IMR-90 (cell line): ENCODE results near the gene ZSCAN29. TPM values are rescaled to one million over a fixed set of nuclear protein-coding genes. Genes with fewer than 3 reads are reported as not detected.

Source experiments
- ATAC-seq: fragments of 200-7000 bp; cut with Tn5 transposase; 2 replicates; pipeline ENCODE4 v1.9.1; 2020; ENCODE audit warnings: low read depth, mild to moderate bottlenecking, moderate library complexity
- BruUV-seq: library from RNA; stranded (reverse); fragments of 400-500 nt; replicated peaks from 2 replicates; lab custom pipeline; 2021; lab: Mats Ljungman, UMichigan
- CTCF ChIA-PET: fragments of 300-600 bp; formaldehyde crosslinking; extraction: SDS; loops from one replicate; lab custom pipeline; 2021; ENCODE audit warnings: antibody characterized with exemption; lab: Yijun Ruan, JAX
- POLR2A ChIA-PET: fragments of 300-600 bp; sonication (Branson Sonifier 250); formaldehyde crosslinking; loops from one replicate; lab custom pipeline; 2022; ENCODE audit warnings: antibody characterized with exemption; ENCODE audit not compliant: unreplicated experiment; lab: Charles Lee
- DNase-seq: peaks from one replicate; pipeline ENCODE4 v3.0.0; 2013
- H2AFZ ChIP-seq: replicated peaks from 2 replicates; pipeline ENCODE3; 2013; ENCODE audit warnings: low read length, mild to moderate bottlenecking; ENCODE audit not compliant: poor library complexity
- H2AK5ac ChIP-seq: 2 replicates; pipeline ENCODE4 v1.6.1; 2013; ENCODE audit warnings: low read depth, low read length, inconsistent platforms
- H2AK9ac ChIP-seq: replicated peaks from 2 replicates; pipeline ENCODE3; 2013; ENCODE audit warnings: mild to moderate bottlenecking, low read depth, low read length, moderate library complexity; ENCODE audit not compliant: poor library complexity
- H2BK120ac ChIP-seq: 2 replicates; pipeline ENCODE4 v1.6.1; 2013; ENCODE audit warnings: low read depth, low read length, inconsistent platforms
- H2BK15ac ChIP-seq: 3 replicates; pipeline ENCODE4 v1.6.1; 2013; ENCODE audit warnings: low read depth, low read length, inconsistent platforms
- H2BK20ac ChIP-seq: 2 replicates; pipeline ENCODE4 v1.6.1; 2013; ENCODE audit warnings: low read depth, mild to moderate bottlenecking, inconsistent platforms, low read length, moderate library complexity
- H2BK5ac ChIP-seq: 2 replicates; pipeline ENCODE4 v1.6.1; 2013; ENCODE audit warnings: mild to moderate bottlenecking, low read depth, low read length, inconsistent platforms; ENCODE audit not compliant: poor library complexity, severe bottlenecking
- H3K14ac ChIP-seq: replicated peaks from 2 replicates; pipeline ENCODE4 v1.6.1; 2013; ENCODE audit warnings: low read depth, low read length, inconsistent platforms
- H3K18ac ChIP-seq: 2 replicates; pipeline ENCODE4 v1.6.1; 2013; ENCODE audit warnings: low read depth, low read length, control low read depth
- H3K23ac ChIP-seq: 2 replicates; pipeline ENCODE4 v1.6.1; 2013; ENCODE audit warnings: low read depth, low read length, inconsistent platforms
- H3K27ac ChIP-seq: 2 replicates; pipeline ENCODE4 v1.5.1; 2013; ENCODE audit warnings: mild to moderate bottlenecking, control low read depth, low read length; ENCODE audit not compliant: insufficient read depth
- H3K27me3 ChIP-seq: 2 replicates; pipeline ENCODE4 v1.6.1; 2013; ENCODE audit warnings: low read length; ENCODE audit not compliant: control insufficient read depth, insufficient read depth
- H3K36me3 ChIP-seq: 2 replicates; pipeline ENCODE4 v1.6.1; 2013; ENCODE audit warnings: low read length, mixed read lengths; ENCODE audit not compliant: control insufficient read depth, insufficient read depth
- H3K4ac ChIP-seq: 2 replicates; pipeline ENCODE4 v1.6.1; 2013; ENCODE audit warnings: low read depth, low read length, inconsistent platforms
- H3K4me1 ChIP-seq: 2 replicates; pipeline ENCODE4 v1.6.1; 2013; ENCODE audit warnings: low read length, mixed read lengths; ENCODE audit not compliant: control insufficient read depth, insufficient read depth
- H3K4me2 ChIP-seq: 2 replicates; pipeline ENCODE4 v1.6.1; 2013; ENCODE audit warnings: low read depth, mild to moderate bottlenecking, control low read depth, low read length, moderate library complexity
- H3K4me3 ChIP-seq: 2 replicates; pipeline ENCODE4 v1.5.1; 2013; ENCODE audit warnings: low read depth, mild to moderate bottlenecking, control low read depth, low read length, moderate library complexity; ENCODE audit not compliant: insufficient read depth
- H3K56ac ChIP-seq: 2 replicates; pipeline ENCODE4 v1.6.1; 2013; ENCODE audit warnings: low read length, inconsistent platforms; ENCODE audit not compliant: insufficient read depth; ENCODE audit errors: extremely low read depth
- H3K79me1 ChIP-seq, 2 experiments: 2 replicates each; pipeline ENCODE4 v1.6.1; 2013; ENCODE audit warnings: low read length in 2 of 2, inconsistent platforms in 1 of 2, low read depth in 1 of 2
- H3K9ac ChIP-seq: 2 replicates; pipeline ENCODE4 v1.6.1; 2013; ENCODE audit warnings: low read depth, low read length, control low read depth
- H3K9me1 ChIP-seq: 2 replicates; pipeline ENCODE4 v1.6.1; 2013; ENCODE audit warnings: low read length, inconsistent platforms; ENCODE audit not compliant: insufficient read depth
- H3K9me3 ChIP-seq: 2 replicates; pipeline ENCODE4 v1.6.1; 2013; ENCODE audit warnings: low read length; ENCODE audit not compliant: control insufficient read depth, insufficient read depth
- H4K20me1 ChIP-seq: 2 replicates; pipeline ENCODE4 v1.6.1; 2013; ENCODE audit warnings: low read length, inconsistent platforms; ENCODE audit not compliant: insufficient read depth
- H4K5ac ChIP-seq: 2 replicates; pipeline ENCODE4 v1.6.1; 2013; ENCODE audit warnings: mild to moderate bottlenecking, low read depth, low read length, control low read depth
- H4K8ac ChIP-seq, 2 experiments: 2 replicates each; pipeline ENCODE4 v1.6.1; 2013; ENCODE audit warnings: low read depth in 2 of 2, low read length in 2 of 2, control low read depth in 1 of 2, inconsistent platforms in 1 of 2
- H4K91ac ChIP-seq: 2 replicates; pipeline ENCODE4 v1.6.1; 2013; ENCODE audit warnings: low read depth, low read length, inconsistent platforms; ENCODE audit not compliant: insufficient read depth
- BHLHE40 ChIP-seq: fragments of 150-350 bp; IDR thresholded peaks from 2 replicates; pipeline ENCODE4 v1.6.1; 2016; ENCODE audit warnings: mild to moderate bottlenecking, low read depth, low read length
- CEBPB ChIP-seq: IDR thresholded peaks from 2 replicates; pipeline ENCODE4 v1.6.1; 2012; ENCODE audit warnings: low read depth, low read length, improper control_type of control experiment
- CHD1 ChIP-seq: IDR thresholded peaks from 2 replicates; pipeline ENCODE4 v1.6.1; 2012; ENCODE audit warnings: low read depth, low read length, improper control_type of control experiment
- FOS ChIP-seq: fragments of 150-350 bp; IDR thresholded peaks from 2 replicates; pipeline ENCODE4 v1.6.1; 2016; ENCODE audit warnings: low read depth, low read length
- MAFK ChIP-seq: IDR thresholded peaks from 2 replicates; pipeline ENCODE4 v1.6.1; 2012; ENCODE audit warnings: low read depth, low read length, improper control_type of control experiment
- MAZ ChIP-seq: IDR thresholded peaks from 2 replicates; pipeline ENCODE4 v1.6.1; 2012; ENCODE audit warnings: low read depth, mild to moderate bottlenecking, low read length, improper control_type of control experiment, moderate library complexity, borderline replicate concordance
- MXI1 ChIP-seq: IDR thresholded peaks from 2 replicates; pipeline ENCODE4 v1.6.1; 2012; ENCODE audit warnings: low read depth, mild to moderate bottlenecking, low read length, moderate library complexity, borderline replicate concordance
- NFE2L2 ChIP-seq: fragments of 150-350 bp; IDR thresholded peaks from 2 replicates; pipeline ENCODE4 v1.6.1; 2016; ENCODE audit warnings: low read depth, mild to moderate bottlenecking, low read length
- POLR2A ChIP-seq: IDR thresholded peaks from 2 replicates; pipeline ENCODE4 v1.6.1; 2012; ENCODE audit warnings: mild to moderate bottlenecking, low read depth, low read length
- RAD21 ChIP-seq: IDR thresholded peaks from 2 replicates; pipeline ENCODE4 v1.6.1; 2012; ENCODE audit warnings: low read length, improper control_type of control experiment
- RCOR1 ChIP-seq: IDR thresholded peaks from 2 replicates; pipeline ENCODE4 v1.6.1; 2012; ENCODE audit warnings: mild to moderate bottlenecking, low read length, improper control_type of control experiment; ENCODE audit not compliant: insufficient replicate concordance
- RFX5 ChIP-seq: IDR thresholded peaks from 2 replicates; pipeline ENCODE4 v1.8.0; 2012; ENCODE audit warnings: low read depth, mild to moderate bottlenecking, low read length, moderate library complexity
- SMC3 ChIP-seq: fragments of 150-350 bp; IDR thresholded peaks from 2 replicates; pipeline ENCODE4 v1.6.1; 2016; ENCODE audit warnings: low read depth, mild to moderate bottlenecking, antibody characterized with exemption, low read length, moderate library complexity
- WGBS, 2 experiments: methylation state at CpG; one replicate each; pipeline versions ENCODE4 v1.1.5 to v1.1.7; 2013; ENCODE audit warnings: missing lambda C conversion rate in 2 of 2; ENCODE audit not compliant: insufficient read length in 1 of 2; ENCODE audit errors: extremely low coverage in 2 of 2; 5-methylcytosine and 5-hydroxymethylcytosine counted together
- dilution Hi-C: fragments of 300-500 bp; cut with HindIII; formaldehyde crosslinking; loops from one replicate; pipeline ENCODE4 v1.14.3; 2018; ENCODE audit warnings: low sequenced_read_pairs; ENCODE audit not compliant: unreplicated experiment
- in situ Hi-C: fragments of 300-500 bp; cut with MboI; formaldehyde crosslinking; loops from 3 replicates; pipeline ENCODE4 v1.14.3; 2019; ENCODE audit warnings: low sequenced_read_pairs, inconsistent platforms, mixed read lengths
- intact Hi-C: fragments of 100-400 bp; cut with micrococcal nuclease; formaldehyde crosslinking; loops from 2 replicates; pipeline ENCODE4 v1.10.0; 2022
- polyA plus RNA-seq, 3 experiments: library from polyadenylated mRNA; depleted of rRNA; stranded (reverse); fragments of >200 nt; gene quantifications; 2 replicates each; pipeline ENCODE4 v1.2.3, GENCODE V29; 2012; ENCODE audit warnings: low replicate concordance in 1 of 3
- total RNA-seq: library from RNA; depleted of rRNA; stranded (reverse); fragments of >200 nt; gene quantifications from 2 replicates; pipeline ENCODE4 v1.2.3, GENCODE V29; 2012
- TF ChIP-seq, protein P1 (sequence below): fragments of 150-350 bp; IDR thresholded peaks from 2 replicates; pipeline ENCODE4 v1.6.1; 2016; ENCODE audit warnings: low read depth, mild to moderate bottlenecking, low read length, moderate library complexity, borderline replicate concordance
- TF ChIP-seq, protein P2 (sequence below): conservative IDR thresholded peaks from 2 replicates; pipeline ENCODE4 v1.5.1; 2012; ENCODE audit warnings: mild to moderate bottlenecking, low read depth, low read length, improper control_type of control experiment
- TF ChIP-seq, protein P3 (sequence below): fragments of 150-350 bp; IDR thresholded peaks from 2 replicates; pipeline ENCODE4 v1.6.1; 2017; ENCODE audit warnings: mild to moderate bottlenecking, antibody characterized with exemption, low read length, low read depth

The ZSCAN29 gene
- total and polyA plus RNA-seq, 2 of the 4 experiments (the other 2 are of a cell fraction) = 6.8 to 8.6 TPM

DNA sequence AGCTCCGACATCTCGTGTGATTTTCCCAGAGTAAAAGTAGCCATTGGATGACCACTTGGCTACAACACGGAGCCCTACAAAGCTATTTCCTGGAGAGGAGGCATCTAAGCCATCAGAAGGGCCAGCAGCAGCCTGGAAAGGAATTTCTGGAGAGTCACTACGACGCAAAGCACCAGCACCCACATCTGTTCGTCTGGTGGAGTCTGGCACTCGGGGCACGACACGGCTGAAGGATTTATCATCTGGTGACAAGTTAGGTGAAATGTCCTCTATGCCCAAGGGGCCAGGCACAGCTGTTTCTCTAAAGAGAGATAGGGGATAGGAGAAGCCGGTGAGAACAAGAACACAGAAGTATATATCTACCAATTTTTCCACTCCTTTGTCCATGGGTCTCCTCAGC, 49.6 kb upstream of the ZSCAN29 start:
- Histone ChIP-seq H2AFZ (no peak overlapping the region), H3K27ac (no peak overlapping the region), H3K4me3 (no peak overlapping the region), H4K5ac (no peak overlapping the region), H3K4ac (no peak overlapping the region), H2BK15ac (no peak overlapping the region), H3K23ac (no peak overlapping the region), H2BK20ac (no peak overlapping the region), H4K20me1 (0 out of 2 replicates have a peak, but pooled peaks cover 6% of the 10 kb centered on the region), H2BK5ac (no peak overlapping the region), H3K18ac (no peak overlapping the region), H3K27me3 (no peaks in the 10 kb centered on the region), H2AK5ac (no peak overlapping the region), H3K4me2 (no peak overlapping the region), H4K8ac (no peak overlapping the region), H3K14ac (no peak overlapping the region), H3K36me3 (peaks cover 39% of the 10 kb centered on the region), H3K4me1 (no peaks in the 10 kb centered on the region), H3K9ac (no peak overlapping the region), H2BK120ac (no peak overlapping the region), H3K56ac (no peak overlapping the region), H3K79me1 (peaks cover 0 to 17% of the 10 kb centered on the region in 2 experiments; a peak in 3 of 4 replicates), H2AK9ac (no peak overlapping the region), H3K9me1 (no peaks in the 10 kb centered on the region; the same call in 1 of the 2 replicates), H4K91ac (no peak overlapping the region), H3K9me3 (no peaks in the 10 kb centered on the region)
- BruUV-seq = no TSS peak
- no peak for DNase-seq
- no peak for TF ChIP-seq RFX5
- TF ChIP-seq MAFK = no peak
- TF ChIP-seq, protein P1, sequence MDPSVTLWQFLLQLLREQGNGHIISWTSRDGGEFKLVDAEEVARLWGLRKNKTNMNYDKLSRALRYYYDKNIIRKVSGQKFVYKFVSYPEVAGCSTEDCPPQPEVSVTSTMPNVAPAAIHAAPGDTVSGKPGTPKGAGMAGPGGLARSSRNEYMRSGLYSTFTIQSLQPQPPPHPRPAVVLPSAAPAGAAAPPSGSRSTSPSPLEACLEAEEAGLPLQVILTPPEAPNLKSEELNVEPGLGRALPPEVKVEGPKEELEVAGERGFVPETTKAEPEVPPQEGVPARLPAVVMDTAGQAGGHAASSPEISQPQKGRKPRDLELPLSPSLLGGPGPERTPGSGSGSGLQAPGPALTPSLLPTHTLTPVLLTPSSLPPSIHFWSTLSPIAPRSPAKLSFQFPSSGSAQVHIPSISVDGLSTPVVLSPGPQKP = no peak
- no peak for TF ChIP-seq FOS
- TF ChIP-seq, protein P2, sequence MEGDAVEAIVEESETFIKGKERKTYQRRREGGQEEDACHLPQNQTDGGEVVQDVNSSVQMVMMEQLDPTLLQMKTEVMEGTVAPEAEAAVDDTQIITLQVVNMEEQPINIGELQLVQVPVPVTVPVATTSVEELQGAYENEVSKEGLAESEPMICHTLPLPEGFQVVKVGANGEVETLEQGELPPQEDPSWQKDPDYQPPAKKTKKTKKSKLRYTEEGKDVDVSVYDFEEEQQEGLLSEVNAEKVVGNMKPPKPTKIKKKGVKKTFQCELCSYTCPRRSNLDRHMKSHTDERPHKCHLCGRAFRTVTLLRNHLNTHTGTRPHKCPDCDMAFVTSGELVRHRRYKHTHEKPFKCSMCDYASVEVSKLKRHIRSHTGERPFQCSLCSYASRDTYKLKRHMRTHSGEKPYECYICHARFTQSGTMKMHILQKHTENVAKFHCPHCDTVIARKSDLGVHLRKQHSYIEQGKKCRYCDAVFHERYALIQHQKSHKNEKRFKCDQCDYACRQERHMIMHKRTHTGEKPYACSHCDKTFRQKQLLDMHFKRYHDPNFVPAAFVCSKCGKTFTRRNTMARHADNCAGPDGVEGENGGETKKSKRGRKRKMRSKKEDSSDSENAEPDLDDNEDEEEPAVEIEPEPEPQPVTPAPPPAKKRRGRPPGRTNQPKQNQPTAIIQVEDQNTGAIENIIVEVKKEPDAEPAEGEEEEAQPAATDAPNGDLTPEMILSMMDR = no peak
- TF ChIP-seq BHLHE40 = no peak
- TF ChIP-seq MXI1 = no peak
- TF ChIP-seq MAZ = no peak
- no peak for TF ChIP-seq CHD1
- no peak for TF ChIP-seq CEBPB
- no peak for TF ChIP-seq SMC3
- TF ChIP-seq RAD21 = no peak
- TF ChIP-seq RCOR1 = no peak
- no peak for TF ChIP-seq NFE2L2
- TF ChIP-seq POLR2A = no peak
- TF ChIP-seq, protein P3, sequence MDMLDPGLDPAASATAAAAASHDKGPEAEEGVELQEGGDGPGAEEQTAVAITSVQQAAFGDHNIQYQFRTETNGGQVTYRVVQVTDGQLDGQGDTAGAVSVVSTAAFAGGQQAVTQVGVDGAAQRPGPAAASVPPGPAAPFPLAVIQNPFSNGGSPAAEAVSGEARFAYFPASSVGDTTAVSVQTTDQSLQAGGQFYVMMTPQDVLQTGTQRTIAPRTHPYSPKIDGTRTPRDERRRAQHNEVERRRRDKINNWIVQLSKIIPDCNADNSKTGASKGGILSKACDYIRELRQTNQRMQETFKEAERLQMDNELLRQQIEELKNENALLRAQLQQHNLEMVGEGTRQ = no peak
- WGBS, 2 experiments = no CpG with 5 or more reads among the region's 10 CpGs
- in situ Hi-C loops (no loop called here), intact Hi-C loops (no loop called here), dilution Hi-C loops (no loop called here)
- ChIA-PET POLR2A (no interaction called here), CTCF (no interaction called here)
- no peak for ATAC-seq
